AG04449 (cell line): ENCODE measurements around the gene SUPT20HL2.
A peak's percentile ranks its signal among the peaks of the same experiment; 100 is the strongest.

ENCODE experiments used
- CTCF ChIA-PET: fragments of 350-600 bp; formaldehyde crosslinking; extraction: SDS; loops from one replicate; lab custom pipeline; 2021; ENCODE audit warnings: antibody characterized with exemption; lab: Yijun Ruan, JAX
- POLR2A ChIA-PET: fragments of 400-600, 350-600 bp; formaldehyde crosslinking; extraction: SDS; loops from one replicate; lab custom pipeline; 2020; ENCODE audit warnings: antibody characterized with exemption, inconsistent platforms; lab: Yijun Ruan, JAX
- DNase-seq: peaks from one replicate; pipeline ENCODE4 v3.0.0-alpha.2; 2010; ENCODE audit warnings: low read depth, low spot score
- H3K4me3 ChIP-seq: 2 replicates; pipeline ENCODE4 v1.5.1; 2011; ENCODE audit warnings: low read depth, mild to moderate bottlenecking, control low read depth, low read length
- TF ChIP-seq, protein P1 (sequence below): IDR thresholded peaks from one replicate; pipeline ENCODE4 v1.5.1; 2011; ENCODE audit warnings: mild to moderate bottlenecking, moderate library complexity, low read length, control low read depth, inconsistent platforms; ENCODE audit not compliant: insufficient read depth; ENCODE audit errors: missing control alignments

SUPT20HL2 gene

DNA sequence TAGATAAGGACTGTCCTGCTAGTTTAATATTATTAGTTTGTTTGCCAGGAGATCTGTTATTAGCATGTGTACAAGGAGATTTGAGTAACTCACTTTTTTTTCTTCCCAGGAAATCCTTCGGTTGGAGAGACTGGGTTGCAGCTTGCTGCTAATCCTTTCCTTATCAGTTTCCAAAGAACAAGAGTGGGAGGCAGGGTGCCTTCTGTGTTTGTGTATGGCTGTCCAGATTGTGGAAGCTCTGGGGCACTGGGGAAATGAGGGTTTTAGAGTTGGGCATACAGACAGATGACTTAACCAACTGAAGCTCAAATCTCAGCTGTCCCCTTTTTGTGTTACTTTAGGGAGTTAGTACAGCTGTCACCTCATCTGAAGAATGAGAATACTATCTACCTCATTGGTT lies 34.0 kb upstream of the SUPT20HL2 start:
- no peak for DNase-seq
- CTCF ChIA-PET = interaction anchor here (1.7 kb wide), 1 partner anchor 23 kb away, joined by 10 read pairs; no protein-coding TSS in a partner anchor
- TF ChIP-seq, protein P1, sequence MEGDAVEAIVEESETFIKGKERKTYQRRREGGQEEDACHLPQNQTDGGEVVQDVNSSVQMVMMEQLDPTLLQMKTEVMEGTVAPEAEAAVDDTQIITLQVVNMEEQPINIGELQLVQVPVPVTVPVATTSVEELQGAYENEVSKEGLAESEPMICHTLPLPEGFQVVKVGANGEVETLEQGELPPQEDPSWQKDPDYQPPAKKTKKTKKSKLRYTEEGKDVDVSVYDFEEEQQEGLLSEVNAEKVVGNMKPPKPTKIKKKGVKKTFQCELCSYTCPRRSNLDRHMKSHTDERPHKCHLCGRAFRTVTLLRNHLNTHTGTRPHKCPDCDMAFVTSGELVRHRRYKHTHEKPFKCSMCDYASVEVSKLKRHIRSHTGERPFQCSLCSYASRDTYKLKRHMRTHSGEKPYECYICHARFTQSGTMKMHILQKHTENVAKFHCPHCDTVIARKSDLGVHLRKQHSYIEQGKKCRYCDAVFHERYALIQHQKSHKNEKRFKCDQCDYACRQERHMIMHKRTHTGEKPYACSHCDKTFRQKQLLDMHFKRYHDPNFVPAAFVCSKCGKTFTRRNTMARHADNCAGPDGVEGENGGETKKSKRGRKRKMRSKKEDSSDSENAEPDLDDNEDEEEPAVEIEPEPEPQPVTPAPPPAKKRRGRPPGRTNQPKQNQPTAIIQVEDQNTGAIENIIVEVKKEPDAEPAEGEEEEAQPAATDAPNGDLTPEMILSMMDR = no peak
- no peak overlapping the region for H3K4me3 ChIP-seq
- POLR2A ChIA-PET = no interaction called here

DNA sequence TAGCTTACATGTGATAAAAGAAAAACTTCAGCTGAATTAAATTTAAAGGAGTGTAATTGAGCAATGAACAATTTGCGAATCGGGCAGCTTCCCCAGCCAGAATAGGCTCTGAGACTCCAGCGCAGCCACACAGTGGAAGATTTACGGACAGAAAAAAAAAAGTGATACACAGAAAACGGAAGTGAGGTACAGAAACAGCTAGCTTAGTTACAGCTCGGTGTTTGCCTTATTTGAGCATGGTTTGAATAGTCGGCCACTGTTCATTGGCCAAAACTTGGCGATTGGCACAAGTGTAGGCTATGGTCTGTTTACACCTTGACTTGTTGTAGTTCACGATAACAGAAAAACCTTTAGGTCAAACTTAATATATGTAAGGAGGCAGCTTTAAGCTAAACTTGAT lies 29.9 kb upstream of the SUPT20HL2 start:
- TF ChIP-seq, protein P1 = no peak
- DNase-seq = no peak
- no peak overlapping the region for H3K4me3 ChIP-seq
- ChIA-PET CTCF (interaction anchor here (1.5 kb wide), 1 partner anchor 10 kb away, joined by 4 read pairs; no protein-coding TSS in a partner anchor), POLR2A (interaction anchor here (0.9 kb wide), 1 partner anchor 12 kb away, joined by 3 read pairs; no protein-coding TSS in a partner anchor)

GRCh38 chrX:24341795-24342194 lies 27.9 kb upstream of the SUPT20HL2 start:
- peak; percentile 70 for DNase-seq
- CTCF ChIA-PET = no interaction called here
- TF ChIP-seq, protein P1 = no peak
- no peak overlapping the region for H3K4me3 ChIP-seq
- POLR2A ChIA-PET = no interaction called here

DNA sequence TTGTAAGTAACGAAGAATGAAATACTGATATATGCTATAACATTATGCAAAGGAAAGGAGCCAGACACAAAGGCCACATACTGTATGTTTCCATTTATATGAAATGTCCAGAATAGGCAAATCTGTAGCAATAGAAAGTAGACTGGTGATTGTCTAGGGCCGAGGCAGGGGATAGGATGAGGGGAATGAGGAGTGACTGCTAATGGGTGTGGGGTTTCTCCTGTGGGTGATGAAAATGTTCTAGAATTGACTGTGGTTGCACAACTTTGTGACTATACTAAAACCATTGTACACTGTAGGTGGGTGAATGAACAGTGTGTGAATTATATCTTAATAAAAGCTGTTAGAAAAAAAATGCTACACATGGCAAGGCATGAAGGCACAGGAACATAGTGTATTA lies 26.6 kb upstream of the SUPT20HL2 start:
- no peak overlapping the region for H3K4me3 ChIP-seq
- ChIA-PET CTCF (no interaction called here), POLR2A (no interaction called here)
- TF ChIP-seq, protein P1 = no peak
- no peak for DNase-seq

- ChIA-PET CTCF (no interaction called here), POLR2A (no interaction called here)
- DNase-seq = no peak
- TF ChIP-seq, protein P1 = no peak
- H3K4me3 ChIP-seq = no peak overlapping the region
Observed at GRCh38 chrX:24339911-24340310, 26.0 kb upstream of the SUPT20HL2 start.

DNA sequence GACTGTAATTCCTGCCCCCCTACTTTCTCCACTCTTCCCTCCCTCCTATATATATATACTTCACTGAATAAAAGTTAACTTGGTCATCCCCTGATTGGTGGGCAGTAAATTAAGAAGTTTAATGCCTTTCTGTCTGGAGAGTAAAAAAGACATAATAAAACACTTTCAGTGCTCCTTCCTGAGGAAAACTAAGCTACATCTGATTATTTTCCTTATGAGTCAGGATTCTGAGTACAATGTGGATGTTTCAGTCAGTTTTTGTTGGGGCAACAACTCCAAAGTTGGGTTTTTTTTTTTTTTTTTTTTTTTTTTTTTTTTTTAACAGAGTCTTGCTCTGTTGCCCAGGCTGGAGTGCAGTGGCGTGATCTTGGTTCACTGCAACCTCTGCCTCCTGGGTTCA lies 22.0 kb upstream of the SUPT20HL2 start:
- POLR2A ChIA-PET = no interaction called here
- no peak for DNase-seq
- CTCF ChIA-PET = interaction anchor here (1.0 kb wide), 1 partner anchor 282 kb away, joined by 4 read pairs; no protein-coding TSS in a partner anchor
- TF ChIP-seq, protein P1 = no peak
- H3K4me3 ChIP-seq = no peak overlapping the region
